Spleen (tissue), 13 donors: ENCODE results near the gene MUCL3. TPM values are rescaled to one million over a fixed set of nuclear protein-coding genes. Genes with fewer than 3 reads are reported as not detected.
A peak's percentile ranks its signal among the peaks of the same experiment; 100 is the strongest.

Experiments used
- DNase-seq: peaks from one replicate; pipeline ENCODE4 v3.0.0-alpha.2; 2020
- H3K27ac ChIP-seq, 8 donors: fragments of 200-600 bp; sonication (generic) in 7 of 8; 1 replicate in 4 of 8; 2 replicates in 4 of 8; pipeline versions ENCODE4 v1.5.0 to v1.8.0; 2016 to 2021; ENCODE audit warnings: inconsistent platforms in 4 of 8, mild to moderate bottlenecking in 4 of 8, moderate library complexity in 1 of 8
- H3K27me3 ChIP-seq, 7 donors: fragments of 200-600 bp; sonication (generic) in 6 of 7; replicated peaks in 1 of 7; 1 replicate in 4 of 7; 2 replicates in 3 of 7; pipeline versions ENCODE4 v1.5.0 to v1.8.0; 2016 to 2021; ENCODE audit warnings: inconsistent platforms in 3 of 7, mild to moderate bottlenecking in 1 of 7
- H3K36me3 ChIP-seq, 6 donors: fragments of 200-600 bp; sonication (generic) in 5 of 6; 1 replicate in 4 of 6; 2 replicates in 2 of 6; pipeline versions ENCODE4 v1.5.0 to v1.8.0; 2016 to 2021; ENCODE audit warnings: inconsistent platforms in 2 of 6
- H3K4me1 ChIP-seq, 6 donors: fragments of 200-600 bp; sonication (generic) in 5 of 6; 1 replicate in 3 of 6; 2 replicates in 3 of 6; pipeline versions ENCODE4 v1.5.0 to v1.8.0; 2016 to 2021; ENCODE audit warnings: inconsistent platforms in 3 of 6
- H3K4me3 ChIP-seq, 8 donors: fragments of 200-600 bp; sonication (generic) in 7 of 8; 1 replicate in 4 of 8; 2 replicates in 4 of 8; pipeline versions ENCODE4 v1.5.0 to v1.8.0; 2016 to 2021; ENCODE audit warnings: inconsistent platforms in 4 of 8, mild to moderate bottlenecking in 4 of 8, moderate library complexity in 2 of 8
- H3K9me3 ChIP-seq, 8 donors: fragments of 200-600 bp; sonication (generic) in 7 of 8; 1 replicate in 4 of 8; 2 replicates in 4 of 8; pipeline versions ENCODE4 v1.5.0 to v1.8.0; 2016 to 2021; ENCODE audit warnings: inconsistent platforms in 4 of 8
- POLR2A ChIP-seq, 3 donors: fragments of 450-650 bp; IDR thresholded peaks; one replicate each; pipeline ENCODE4 v1.5.1; 2017; ENCODE audit warnings: antibody characterized with exemption in 3 of 3, mild to moderate bottlenecking in 1 of 3
- POLR2AphosphoS5 ChIP-seq, 3 donors: sonication (generic); formaldehyde crosslinking; IDR thresholded peaks; one replicate each; pipeline ENCODE4 v1.5.1; 2017; ENCODE audit warnings: antibody characterized with exemption in 3 of 3
- WGBS, 5 donors: extraction: QIAGEN DNeasy Blood & Tissue Kit in 3 of 5; methylation state at CpG; one replicate each; pipeline versions ENCODE4 v1.1.5 to v1.1.7; 2013 to 2018; 5-methylcytosine and 5-hydroxymethylcytosine counted together
- intact Hi-C: fragments of 100-400 bp; cut with DNase I; formaldehyde crosslinking; loops from one replicate; pipeline ENCODE4 v1.15.0; 2023; ENCODE audit warnings: low total_unique reads
- long read RNA-seq, 2 donors: transcript quantifications; one replicate each; lab custom pipeline, GENCODE V29; 2026
- polyA plus RNA-seq, 3 donors: library from polyadenylated mRNA; stranded (reverse); fragments of 200-250 nt; gene quantifications; one replicate each; pipeline ENCODE4 v1.2.1, GENCODE V29; 2013
- total RNA-seq, 7 donors: library from RNA; depleted of rRNA in 3 of 7; stranded (reverse); fragments of >200 nt in 3 of 7; fragmentation: NEBNext Ultra II Directional in 4 of 7; extraction: Animal tissue kit (Norgen Biotek cat#: 25700) in 4 of 7; gene quantifications; one replicate each; pipeline versions ENCODE4 v1.1.0 to v1.2.1, GENCODE V29; 2016 to 2021
- TF ChIP-seq, protein P1 (sequence below), 11 experiments: fragments of 200-600 bp in 7 of 11; fragments of 450-650 bp in 4 of 11; sonication (generic) in 4 of 11; IDR thresholded peaks in 8 of 11; conservative IDR thresholded peaks in 3 of 11; 1 replicate in 7 of 11; 2 replicates in 4 of 11; pipeline versions ENCODE4 v1.4.0 to v1.8.0; 2016 to 2021; ENCODE audit warnings: antibody characterized with exemption in 11 of 11, inconsistent platforms in 4 of 11, mild to moderate bottlenecking in 1 of 11
- donor health status: healthy with polysubstance abuse.
- donor health status: DM: no; HTN: no; CAD: no; lungs with moderate emphysema.
- donor health status: DM: no; HTN: no; CAD: no.
- donor health status: Bipolar disorder and iron deficiency.
- donor health status: healthy.
- donor health status: DM: no; HTN: no; CAD: no.
- donor health status: DM: yes; HTN: yes; CAD: no.

Gene MUCL3, protein sequence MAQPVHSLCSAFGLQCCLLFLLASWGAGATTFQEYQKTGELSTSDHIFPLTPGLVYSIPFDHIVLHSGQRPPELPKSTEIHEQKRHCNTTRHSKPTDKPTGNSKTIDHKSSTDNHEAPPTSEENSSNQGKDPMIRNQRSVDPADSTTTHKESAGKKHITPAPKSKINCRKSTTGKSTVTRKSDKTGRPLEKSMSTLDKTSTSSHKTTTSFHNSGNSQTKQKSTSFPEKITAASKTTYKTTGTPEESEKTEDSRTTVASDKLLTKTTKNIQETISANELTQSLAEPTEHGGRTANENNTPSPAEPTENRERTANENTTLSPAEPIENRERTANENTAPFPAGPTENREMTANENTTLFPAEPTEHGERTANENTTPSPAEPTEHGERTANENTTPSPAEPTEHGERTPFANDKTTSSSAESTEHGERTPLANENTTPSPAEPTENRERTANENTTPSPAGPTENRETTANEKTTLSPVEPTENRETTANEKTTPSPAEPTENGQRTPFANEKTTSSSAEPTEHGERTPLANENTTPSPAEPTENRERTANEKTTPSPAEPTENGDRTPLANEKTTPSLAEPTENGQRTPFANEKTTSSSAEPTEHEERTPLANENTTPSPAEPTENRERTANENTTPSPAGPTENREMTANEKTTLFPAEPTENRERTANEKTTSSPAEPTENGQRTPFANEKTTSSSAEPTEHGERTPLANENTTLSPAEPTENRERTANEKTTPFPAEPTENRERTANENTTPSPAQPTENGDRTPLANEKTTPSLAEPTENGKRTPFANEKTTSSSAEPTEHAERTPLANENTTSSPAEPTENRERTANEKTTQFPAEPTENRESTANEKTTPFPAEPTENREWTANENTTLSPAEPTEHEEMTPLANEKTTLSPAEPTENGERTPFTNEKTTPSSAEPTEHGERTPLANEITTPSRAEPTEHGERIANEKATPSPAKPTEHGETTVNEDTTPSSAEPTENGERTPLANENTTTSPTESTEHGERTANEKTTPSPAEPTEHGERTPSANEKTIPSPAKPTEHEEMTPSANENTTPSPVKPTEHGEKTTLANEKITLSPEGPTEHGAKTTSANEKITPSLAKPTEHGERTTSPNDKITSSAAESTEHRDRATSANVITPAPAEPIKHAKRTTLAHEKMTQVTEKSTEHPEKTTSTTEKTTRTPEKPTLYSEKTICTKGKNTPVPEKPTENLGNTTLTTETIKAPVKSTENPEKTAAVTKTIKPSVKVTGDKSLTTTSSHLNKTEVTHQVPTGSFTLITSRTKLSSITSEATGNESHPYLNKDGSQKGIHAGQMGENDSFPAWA (N-terminal part only)
- total RNA-seq (not detected), polyA plus RNA-seq (under 1 TPM in 1 of 3 donors, not detected in 2; 0.03 TPM)
- long read RNA-seq, donor 1, result 0 reads
- long read RNA-seq, donor 2, result 0 reads

GRCh38 chr6:30940361-30940986 lies at the start of gene MUCL3:
MUCL3 (plus strand) TSS chr6:30940973; CDS start chr6:30941000, 27 bp downstream.
- WGBS, 5 donors, result 67 to 79% (median 71%) methylated on average over 15 to 16 of the region's 16 CpGs
- Histone ChIP-seq H3K9me3 (no peaks in the 10 kb centered on the region), H3K4me3 (no peak within 1 kb of the TSS), H3K36me3 (no peaks in the 10 kb centered on the region), H3K27me3 (peaks cover 0 to 67% (median 6%) of the 10 kb centered on the region in 7 donors), H3K27ac (no peak within 1 kb of the TSS), H3K4me1 (no peaks in the 10 kb centered on the region)
- intact Hi-C loops, result no loop called here
- TF ChIP-seq POLR2A (IDR thresholded peaks at IDR 0.05) (no peak), POLR2AphosphoS5 (IDR thresholded peaks at IDR 0.05) (no peak)
- TF ChIP-seq, protein P1, sequence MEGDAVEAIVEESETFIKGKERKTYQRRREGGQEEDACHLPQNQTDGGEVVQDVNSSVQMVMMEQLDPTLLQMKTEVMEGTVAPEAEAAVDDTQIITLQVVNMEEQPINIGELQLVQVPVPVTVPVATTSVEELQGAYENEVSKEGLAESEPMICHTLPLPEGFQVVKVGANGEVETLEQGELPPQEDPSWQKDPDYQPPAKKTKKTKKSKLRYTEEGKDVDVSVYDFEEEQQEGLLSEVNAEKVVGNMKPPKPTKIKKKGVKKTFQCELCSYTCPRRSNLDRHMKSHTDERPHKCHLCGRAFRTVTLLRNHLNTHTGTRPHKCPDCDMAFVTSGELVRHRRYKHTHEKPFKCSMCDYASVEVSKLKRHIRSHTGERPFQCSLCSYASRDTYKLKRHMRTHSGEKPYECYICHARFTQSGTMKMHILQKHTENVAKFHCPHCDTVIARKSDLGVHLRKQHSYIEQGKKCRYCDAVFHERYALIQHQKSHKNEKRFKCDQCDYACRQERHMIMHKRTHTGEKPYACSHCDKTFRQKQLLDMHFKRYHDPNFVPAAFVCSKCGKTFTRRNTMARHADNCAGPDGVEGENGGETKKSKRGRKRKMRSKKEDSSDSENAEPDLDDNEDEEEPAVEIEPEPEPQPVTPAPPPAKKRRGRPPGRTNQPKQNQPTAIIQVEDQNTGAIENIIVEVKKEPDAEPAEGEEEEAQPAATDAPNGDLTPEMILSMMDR (IDR thresholded peaks at IDR 0.05 in 8 of 11, conservative IDR thresholded peaks at IDR 0.05 in 3 of 11), result no peak
- DNase-seq, result no peak

- Histone ChIP-seq H3K9me3 (no peaks in the 10 kb centered on the region), H3K4me1 (peaks cover 0 to 17% (median 4%) of the 10 kb centered on the region in 6 donors), H3K27ac (no peak overlapping the region), H3K36me3 (peaks cover 0 to 75% (median 28%) of the 10 kb centered on the region in 6 donors), H3K4me3 (no peak overlapping the region), H3K27me3 (no peaks in the 10 kb centered on the region)
- no peak for TF ChIP-seq POLR2A (IDR thresholded peaks at IDR 0.05)
- no peak for TF ChIP-seq POLR2AphosphoS5 (IDR thresholded peaks at IDR 0.05)
- TF ChIP-seq, protein P1 (IDR thresholded peaks at IDR 0.05 in 8 of 11, conservative IDR thresholded peaks at IDR 0.05 in 3 of 11), result no peak
- intact Hi-C loops, result no loop called here
- DNase-seq, result no peak
- 86 to 93% (median 92%) methylated on average over 4 of the region's 4 CpGs for WGBS, 5 donors
These were observed 49.4 kb upstream of the MUCL3 start for GRCh38 chr6:30891450-30891723.

DNA sequence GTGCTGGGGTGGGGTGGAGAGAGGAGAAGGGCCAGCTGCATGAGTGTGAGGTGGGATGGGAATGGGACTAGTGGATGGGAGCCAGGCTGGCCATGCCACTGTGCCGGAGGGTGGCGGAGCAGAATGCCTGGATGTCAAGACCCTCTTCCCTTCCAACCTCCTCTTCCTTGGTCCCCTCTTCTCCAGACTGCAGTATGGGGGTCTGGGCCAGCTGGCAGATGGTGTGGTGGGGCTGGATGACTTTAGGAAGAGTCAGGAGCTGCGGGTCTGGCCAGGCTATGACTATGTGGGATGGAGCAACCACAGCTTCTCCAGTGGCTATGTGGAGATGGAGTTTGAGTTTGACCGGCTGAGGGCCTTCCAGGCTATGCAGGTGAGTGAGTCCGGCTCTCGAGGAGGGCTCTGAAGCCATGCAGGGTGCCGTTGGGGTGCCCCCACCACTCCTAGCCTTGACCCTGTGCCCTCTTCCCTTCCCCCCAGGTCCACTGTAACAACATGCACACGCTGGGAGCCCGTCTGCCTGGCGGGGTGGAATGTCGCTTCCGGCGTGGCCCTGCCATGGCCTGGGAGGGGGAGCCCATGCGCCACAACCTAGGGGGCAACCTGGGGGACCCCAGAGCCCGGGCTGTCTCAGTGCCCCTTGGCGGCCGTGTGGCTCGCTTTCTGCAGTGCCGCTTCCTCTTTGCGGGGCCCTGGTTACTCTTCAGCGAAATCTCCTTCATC lies 48.8 kb upstream of the MUCL3 start:
- peaks cover 0 to 81% (median 29%) of the 10 kb centered on the region in 6 donors for H3K36me3 ChIP-seq
- H3K27ac ChIP-seq, result no peak overlapping the region
- 73 to 86% (median 80%) methylated on average over 7 to 21 of the region's 21 CpGs for WGBS, 5 donors
- H3K4me3 ChIP-seq, result no peak overlapping the region
- intact Hi-C loops, result no loop called here
- peak; percentile 43 for DNase-seq
- H3K4me1 ChIP-seq, result peaks cover 0 to 11% (median under 1%) of the 10 kb centered on the region in 6 donors
- no peaks in the 10 kb centered on the region for H3K27me3 ChIP-seq
- H3K9me3 ChIP-seq, result no peaks in the 10 kb centered on the region
- TF ChIP-seq POLR2AphosphoS5 (IDR thresholded peaks at IDR 0.05), result no peak
- TF ChIP-seq POLR2A (IDR thresholded peaks at IDR 0.05), result no peak
- TF ChIP-seq, protein P1 (IDR thresholded peaks at IDR 0.05 in 8 of 11, conservative IDR thresholded peaks at IDR 0.05 in 3 of 11), result no peak
